Measurements from ENCODE around the gene SETDB1. TPM values are rescaled to one million over a fixed set of nuclear protein-coding genes. Genes with fewer than 3 reads are reported as not detected.
"Not testable (repeated sequence)": the region's sequence is repeated elsewhere in the genome, so short reads cannot be mapped to it uniquely, and the experiment has no call there.

The SETDB1 gene
- total RNA-seq, 2 experiments from 2014 or later: 51.1 to 58.1 TPM

- no peak overlapping the region for H3K27ac Mint-ChIP-seq
These were observed 20.9 kb upstream of the SETDB1 start for GRCh38 chr1:150905301-150905700.

GRCh38 chr1:150906329-150906728 lies 19.8 kb upstream of the SETDB1 start:
- H3K36me3 Mint-ChIP-seq (ENCODE audit: low read depth): no peaks in the 10 kb centered on the region
- no peaks in the 10 kb centered on the region for H3K27me3 Mint-ChIP-seq
- ChIA-PET CTCF (interaction anchor here (0.8 kb wide), 1 partner anchor 16 kb away, joined by 3 read pairs; no protein-coding TSS in a partner anchor), POLR2A (no interaction called here)
- no peaks in the 10 kb centered on the region for H3K4me1 Mint-ChIP-seq
- H3K4me3 Mint-ChIP-seq: no peak overlapping the region
- H3K9me3 Mint-ChIP-seq: peaks cover 4% of the 10 kb centered on the region
- no peak overlapping the region for H3K27ac Mint-ChIP-seq
- no peak for DNase-seq

More at GRCh38 chr1:150905301-150905700, 20.9 kb upstream of the SETDB1 start:
- POLR2A ChIA-PET: no interaction called here
- peaks cover 4% of the 10 kb centered on the region for H3K9me3 Mint-ChIP-seq
- H3K4me1 Mint-ChIP-seq: no peaks in the 10 kb centered on the region
- DNase-seq: no peak
- no peaks in the 10 kb centered on the region for H3K36me3 Mint-ChIP-seq (ENCODE audit: low read depth)
- H3K4me3 Mint-ChIP-seq: no peak overlapping the region
- CTCF ChIA-PET: interaction anchor here (0.7 to 0.8 kb wide), 2 partner anchors 8 to 17 kb away, joined by 3 read pairs; no protein-coding TSS in a partner anchor
- no peaks in the 10 kb centered on the region for H3K27me3 Mint-ChIP-seq

GRCh38 chr1:150906813-150907212 lies 19.4 kb upstream of the SETDB1 start:
- ChIA-PET POLR2A (no interaction called here), CTCF (no interaction called here)
- DNase-seq: no peak
- no peak overlapping the region for H3K4me3 Mint-ChIP-seq
- peaks cover 4% of the 10 kb centered on the region for H3K9me3 Mint-ChIP-seq
- no peak overlapping the region for H3K27ac Mint-ChIP-seq
- no peaks in the 10 kb centered on the region for H3K36me3 Mint-ChIP-seq (ENCODE audit: low read depth)
- no peaks in the 10 kb centered on the region for H3K27me3 Mint-ChIP-seq
- no peaks in the 10 kb centered on the region for H3K4me1 Mint-ChIP-seq

GRCh38 chr1:150909585-150910180 lies 16.5 kb upstream of the SETDB1 start:
- DNase-seq: no peak
- Mint-ChIP-seq H3K4me3 (no peak overlapping the region), H3K9me3 (peaks cover 4% of the 10 kb centered on the region), H3K27me3 (no peaks in the 10 kb centered on the region), H3K27ac (no peak overlapping the region), H3K4me1 (no peaks in the 10 kb centered on the region), H3K36me3 (ENCODE audit: low read depth) (no peaks in the 10 kb centered on the region)
- ChIA-PET POLR2A (no interaction called here), CTCF (interaction anchor here (0.6 to 1.5 kb wide), 3 partner anchors 19 to 259 kb away, joined by 3 read pairs; no protein-coding TSS in a partner anchor)

- Mint-ChIP-seq H3K27me3 (no peaks in the 10 kb centered on the region), H3K4me1 (no peaks in the 10 kb centered on the region), H3K9me3 (peaks cover 4% of the 10 kb centered on the region), H3K36me3 (ENCODE audit: low read depth) (no peaks in the 10 kb centered on the region), H3K4me3 (no peak overlapping the region), H3K27ac (no peak overlapping the region)
- ChIA-PET POLR2A (no interaction called here), CTCF (interaction anchor here (0.9 to 1.9 kb wide), 3 partner anchors 10 to 30 kb away, joined by 3 to 4 read pairs (median 4); no protein-coding TSS in a partner anchor)
- no peak for DNase-seq
These were observed 13.5 kb upstream of the SETDB1 start for GRCh38 chr1:150912623-150913022.

GRCh38 chr1:150917387-150917786 lies 8.8 kb upstream of the SETDB1 start:
- H3K27me3 Mint-ChIP-seq: no peaks in the 10 kb centered on the region
- DNase-seq: no peak
- CTCF ChIA-PET: no interaction called here
- no peak overlapping the region for H3K27ac Mint-ChIP-seq
- H3K4me3 Mint-ChIP-seq: no peak overlapping the region
- H3K4me1 Mint-ChIP-seq: peaks cover 5% of the 10 kb centered on the region
- H3K9me3 Mint-ChIP-seq: no peaks in the 10 kb centered on the region
- POLR2A ChIA-PET: no interaction called here
- no peaks in the 10 kb centered on the region for H3K36me3 Mint-ChIP-seq (ENCODE audit: low read depth)

GRCh38 chr1:150922519-150922975 lies 3.6 kb upstream of the SETDB1 start:
- peak; percentile 88 for DNase-seq
- no peak overlapping the region for H3K27ac Mint-ChIP-seq
- ChIA-PET CTCF (interaction anchor here (0.6 to 1.9 kb wide), 24 partner anchors 8 to 419 kb away, joined by 3 to 9 read pairs (median 4); partner anchors contain the start of genes CTSK, CTXND2 and GOLPH3L), POLR2A (interaction anchor here (0.8 kb wide), 1 partner anchor 43 kb away, joined by 3 read pairs; no protein-coding TSS in a partner anchor)
- peaks cover 6% of the 10 kb centered on the region for H3K36me3 Mint-ChIP-seq (ENCODE audit: low read depth)
- H3K4me3 Mint-ChIP-seq: no peak overlapping the region
- no peaks in the 10 kb centered on the region for H3K9me3 Mint-ChIP-seq
- no peaks in the 10 kb centered on the region for H3K27me3 Mint-ChIP-seq
- H3K4me1 Mint-ChIP-seq: peaks cover 27% of the 10 kb centered on the region

GRCh38 chr1:150925080-150925479 lies 1.1 kb upstream of the SETDB1 start:
- Mint-ChIP-seq H3K27ac (peak overlapping the region; percentile 98), H3K36me3 (ENCODE audit: low read depth) (peaks cover 29% of the 10 kb centered on the region), H3K27me3 (no peaks in the 10 kb centered on the region), H3K4me3 (peak overlapping the region; percentile 97), H3K4me1 (peaks cover 34% of the 10 kb centered on the region), H3K9me3 (peaks cover 3% of the 10 kb centered on the region)
- CTCF ChIA-PET: interaction anchor here (0.6 kb wide), 1 partner anchor 99 kb away, joined by 3 read pairs; no protein-coding TSS in a partner anchor
- POLR2A ChIA-PET: no interaction called here
- peak; percentile 22 for DNase-seq

GRCh38 chr1:150927624-150928023 lies 1.5 kb downstream of the SETDB1 start:
- no peak for DNase-seq
- H3K9me3 Mint-ChIP-seq: peaks cover 13% of the 10 kb centered on the region
- ChIA-PET CTCF (interaction anchor here (0.9 to 1.0 kb wide), 2 partner anchors 20 to 367 kb away, joined by 3 read pairs; no protein-coding TSS in a partner anchor), POLR2A (no interaction called here)
- H3K27me3 Mint-ChIP-seq: no peaks in the 10 kb centered on the region
- H3K36me3 Mint-ChIP-seq (ENCODE audit: low read depth): peaks cover 51% of the 10 kb centered on the region
- peaks cover 27% of the 10 kb centered on the region for H3K4me1 Mint-ChIP-seq
- H3K4me3 Mint-ChIP-seq: peak overlapping the region; percentile 97
- H3K27ac Mint-ChIP-seq: no peak overlapping the region

GRCh38 chr1:150928286-150928685 lies 2.1 kb downstream of the SETDB1 start:
- Mint-ChIP-seq H3K4me1 (peaks cover 26% of the 10 kb centered on the region), H3K9me3 (peaks cover 15% of the 10 kb centered on the region), H3K27me3 (no peaks in the 10 kb centered on the region), H3K36me3 (ENCODE audit: low read depth) (peaks cover 54% of the 10 kb centered on the region), H3K4me3 (no peak overlapping the region), H3K27ac (no peak overlapping the region)
- DNase-seq: no peak
- POLR2A ChIA-PET: no interaction called here
- CTCF ChIA-PET: interaction anchor here (1.0 kb wide), 1 partner anchor 367 kb away, joined by 3 read pairs; no protein-coding TSS in a partner anchor

GRCh38 chr1:150928775-150929174 lies 2.6 kb downstream of the SETDB1 start:
- H3K4me3 Mint-ChIP-seq, CTCF ChIA-PET, POLR2A ChIA-PET, H3K27ac Mint-ChIP-seq, H3K27me3 Mint-ChIP-seq, DNase-seq: not testable (repeated sequence)
- H3K36me3 Mint-ChIP-seq (ENCODE audit: low read depth): peaks cover 54% of the 10 kb centered on the region
- H3K9me3 Mint-ChIP-seq: peaks cover 15% of the 10 kb centered on the region
- H3K4me1 Mint-ChIP-seq: peaks cover 26% of the 10 kb centered on the region

GRCh38 chr1:150931773-150932172 lies 5.6 kb downstream of the SETDB1 start:
- ChIA-PET CTCF (interaction anchor here (1.0 kb wide), 1 partner anchor 9 kb away, joined by 5 read pairs; no protein-coding TSS in a partner anchor), POLR2A (interaction anchor here (0.7 kb wide), 1 partner anchor 104 kb away, joined by 5 read pairs; no protein-coding TSS in a partner anchor)
- Mint-ChIP-seq H3K36me3 (ENCODE audit: low read depth) (peaks cover 65% of the 10 kb centered on the region), H3K4me3 (no peak overlapping the region), H3K27me3 (no peaks in the 10 kb centered on the region), H3K4me1 (peaks cover 26% of the 10 kb centered on the region), H3K9me3 (peaks cover 15% of the 10 kb centered on the region), H3K27ac (no peak overlapping the region)
- no peak for DNase-seq

- H3K27ac Mint-ChIP-seq: peak overlapping the region; percentile 20
- peaks cover 46% of the 10 kb centered on the region for H3K36me3 Mint-ChIP-seq (ENCODE audit: low read depth)
- ChIA-PET POLR2A (interaction anchor here (0.5 kb wide), 1 partner anchor 8 kb away, joined by 5 read pairs; no protein-coding TSS in a partner anchor), CTCF (interaction anchor here (1.2 to 1.9 kb wide), 2 partner anchors 11 to 13 kb away, joined by 3 to 6 read pairs; no protein-coding TSS in a partner anchor)
- no peak overlapping the region for H3K4me3 Mint-ChIP-seq
- H3K9me3 Mint-ChIP-seq: no peaks in the 10 kb centered on the region
- no peaks in the 10 kb centered on the region for H3K4me1 Mint-ChIP-seq
- no peak for DNase-seq
- H3K27me3 Mint-ChIP-seq: no peaks in the 10 kb centered on the region
These were observed 18.7 kb downstream of the SETDB1 start for GRCh38 chr1:150944856-150945255.

Data from activated CD4-positive, alpha-beta T cell treated with anti-CD3 and anti-CD28 coated beads, Interleukin-2, amount 10 ng/mL, durations not matched to agents 7 days and 5 days (primary cell).